ENCODE measurements around the gene PRKACG. TPM values are rescaled to one million over a fixed set of nuclear protein-coding genes. Genes with fewer than 3 reads are reported as not detected.

The PRKACG gene
- total RNA-seq, 4 donors from 2014 or later, result not detected

DNA sequence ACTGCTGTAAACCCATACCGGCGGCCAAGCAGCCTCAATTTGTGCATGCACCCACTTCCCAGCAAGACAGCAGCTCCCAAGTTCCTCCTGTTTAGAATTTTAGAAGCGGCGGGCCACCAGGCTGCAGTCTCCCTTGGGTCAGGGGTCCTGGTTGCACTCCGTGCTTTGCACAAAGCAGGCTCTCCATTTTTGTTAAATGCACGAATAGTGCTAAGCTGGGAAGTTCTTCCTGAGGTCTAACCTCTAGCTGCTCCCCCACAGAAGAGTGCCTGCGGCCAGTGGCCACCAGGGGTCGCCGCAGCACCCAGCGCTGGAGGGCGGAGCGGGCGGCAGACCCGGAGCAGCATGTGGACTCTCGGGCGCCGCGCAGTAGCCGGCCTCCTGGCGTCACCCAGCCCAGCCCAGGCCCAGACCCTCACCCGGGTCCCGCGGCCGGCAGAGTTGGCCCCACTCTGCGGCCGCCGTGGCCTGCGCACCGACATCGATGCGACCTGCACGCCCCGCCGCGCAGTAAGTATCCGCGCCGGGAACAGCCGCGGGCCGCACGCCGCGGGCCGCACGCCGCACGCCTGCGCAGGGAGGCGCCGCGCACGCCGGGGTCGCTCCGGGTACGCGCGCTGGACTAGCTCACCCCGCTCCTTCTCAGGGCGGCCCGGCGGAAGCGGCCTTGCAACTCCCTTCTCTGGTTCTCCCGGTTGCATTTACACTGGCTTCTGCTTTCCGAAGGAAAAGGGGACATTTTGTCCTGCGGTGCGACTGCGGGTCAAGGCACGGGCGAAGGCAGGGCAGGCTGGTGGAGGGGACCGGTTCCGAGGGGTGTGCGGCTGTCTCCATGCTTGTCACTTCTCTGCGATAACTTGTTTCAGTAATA lies 21.8 kb upstream of the PRKACG start, which contains the start of gene FXN:
FXN (plus strand) TSS at position 315 of the 871 bp plus-strand sequence; CDS start at position 346, 31 bp downstream.
- Histone ChIP-seq H3K9me3 (no peaks in the 10 kb centered on the region), H3K27ac (peak within 1 kb of the TSS; percentile 60 to 80 (median 69)), H3K4me3 (replicated peaks in 1 of 3) (peak within 1 kb of the TSS; percentile 46 to 92 (median 48)), H3K36me3 (no peaks in the 10 kb centered on the region), H3K27me3 (no peaks in the 10 kb centered on the region), H3K4me1 (peaks cover 0 to 5% of the 10 kb centered on the region in 2 donors)
- TF ChIP-seq, protein P1, sequence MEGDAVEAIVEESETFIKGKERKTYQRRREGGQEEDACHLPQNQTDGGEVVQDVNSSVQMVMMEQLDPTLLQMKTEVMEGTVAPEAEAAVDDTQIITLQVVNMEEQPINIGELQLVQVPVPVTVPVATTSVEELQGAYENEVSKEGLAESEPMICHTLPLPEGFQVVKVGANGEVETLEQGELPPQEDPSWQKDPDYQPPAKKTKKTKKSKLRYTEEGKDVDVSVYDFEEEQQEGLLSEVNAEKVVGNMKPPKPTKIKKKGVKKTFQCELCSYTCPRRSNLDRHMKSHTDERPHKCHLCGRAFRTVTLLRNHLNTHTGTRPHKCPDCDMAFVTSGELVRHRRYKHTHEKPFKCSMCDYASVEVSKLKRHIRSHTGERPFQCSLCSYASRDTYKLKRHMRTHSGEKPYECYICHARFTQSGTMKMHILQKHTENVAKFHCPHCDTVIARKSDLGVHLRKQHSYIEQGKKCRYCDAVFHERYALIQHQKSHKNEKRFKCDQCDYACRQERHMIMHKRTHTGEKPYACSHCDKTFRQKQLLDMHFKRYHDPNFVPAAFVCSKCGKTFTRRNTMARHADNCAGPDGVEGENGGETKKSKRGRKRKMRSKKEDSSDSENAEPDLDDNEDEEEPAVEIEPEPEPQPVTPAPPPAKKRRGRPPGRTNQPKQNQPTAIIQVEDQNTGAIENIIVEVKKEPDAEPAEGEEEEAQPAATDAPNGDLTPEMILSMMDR (IDR thresholded peaks at IDR 0.05), result peak; percentile 84 to 99 (median 98)
- TF ChIP-seq POLR2A (IDR thresholded peaks at IDR 0.05), result peak in 1 of 2 donors; percentile 55
- peak; percentile 75 to 83 for DNase-seq
- intact Hi-C loops (cut with DNase I), result loop anchor here (5.0 kb wide), 1 partner anchor 157 kb away; no protein-coding TSS in a partner anchor
- WGBS, 2 donors, result 1 to 2% methylated on average over 23 to 38 of the region's 75 CpGs

DNA sequence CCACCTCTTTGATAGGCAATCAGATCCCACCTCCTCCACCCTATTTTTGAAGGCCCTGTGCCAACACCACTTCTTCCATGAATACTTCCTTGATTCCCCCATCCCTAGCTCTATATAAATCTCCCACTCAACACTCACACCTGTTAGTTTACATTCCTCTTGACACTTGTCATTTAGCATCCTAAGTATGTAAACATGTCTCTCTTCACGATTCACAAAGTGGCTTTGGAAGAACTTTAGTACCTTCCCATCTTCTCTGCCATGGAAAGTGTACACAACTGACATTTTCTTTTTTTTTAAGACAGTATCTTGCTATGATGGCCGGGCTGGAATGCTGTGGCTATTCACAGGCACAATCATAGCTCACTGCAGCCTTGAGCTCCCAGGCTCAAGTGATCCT lies 20.2 kb upstream of the PRKACG start:
- no peaks in the 10 kb centered on the region for H3K36me3 ChIP-seq
- H3K9me3 ChIP-seq, result no peaks in the 10 kb centered on the region
- H3K27me3 ChIP-seq, result no peaks in the 10 kb centered on the region
- TF ChIP-seq, protein P1 (IDR thresholded peaks at IDR 0.05), result no peak
- no peak for TF ChIP-seq POLR2A (IDR thresholded peaks at IDR 0.05)
- intact Hi-C loops (cut with DNase I), result no loop called here
- peaks cover 0 to 5% of the 10 kb centered on the region in 2 donors for H3K4me1 ChIP-seq
- DNase-seq, result no peak
- H3K4me3 ChIP-seq (replicated peaks in 1 of 3), result no peak overlapping the region
- no peak overlapping the region for H3K27ac ChIP-seq
- WGBS, 2 donors, result 60 to 65% methylated on average over 2 of the region's 2 CpGs

DNA sequence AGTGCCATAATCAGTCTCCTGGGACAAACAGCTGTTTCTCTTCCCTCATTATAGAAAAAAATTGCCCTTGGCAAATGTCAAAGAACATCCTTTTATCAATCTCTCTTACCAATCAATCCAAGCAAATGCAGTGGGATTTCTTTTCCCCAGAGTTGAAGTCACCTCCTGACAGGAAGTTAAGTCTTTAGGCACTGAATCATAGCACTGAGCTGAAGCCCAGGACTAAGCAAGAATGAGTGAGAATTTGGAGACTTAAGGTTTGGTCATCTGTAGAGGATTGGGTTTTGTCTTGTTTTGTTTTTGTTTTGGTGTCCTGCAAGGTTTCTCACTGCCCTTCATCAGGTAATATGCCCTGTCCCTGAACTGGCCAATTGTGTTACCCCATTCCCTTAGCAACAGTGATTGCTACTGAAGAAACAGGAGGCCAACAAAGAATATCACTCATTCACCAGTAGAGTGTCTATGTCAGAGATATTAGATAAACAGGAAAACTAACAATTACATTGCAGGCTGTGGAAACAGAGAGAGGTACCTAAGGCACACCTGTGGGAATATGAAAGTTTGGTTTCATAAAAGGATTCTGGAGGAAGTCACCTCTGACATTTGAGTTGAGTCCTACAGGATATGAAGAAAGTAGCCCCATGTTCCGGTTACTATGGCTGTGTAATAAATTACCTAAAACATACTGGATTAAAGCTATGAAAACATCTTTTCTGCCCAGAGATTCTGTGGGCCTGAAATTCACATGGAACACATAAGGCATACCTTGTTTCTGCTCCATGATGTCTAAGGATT lies 17.1 kb upstream of the PRKACG start:
- DNase-seq, result no peak
- no peak overlapping the region for H3K27ac ChIP-seq
- no peak for TF ChIP-seq POLR2A (IDR thresholded peaks at IDR 0.05)
- TF ChIP-seq, protein P1 (IDR thresholded peaks at IDR 0.05), result no peak
- no peak overlapping the region for H3K4me3 ChIP-seq (replicated peaks in 1 of 3)
- no peaks in the 10 kb centered on the region for H3K4me1 ChIP-seq
- no peaks in the 10 kb centered on the region for H3K36me3 ChIP-seq
- WGBS, 2 donors, result 77 to 85% methylated on average over 1 of the region's 1 CpG
- intact Hi-C loops (cut with DNase I), result no loop called here
- no peaks in the 10 kb centered on the region for H3K9me3 ChIP-seq
- H3K27me3 ChIP-seq, result no peaks in the 10 kb centered on the region

DNA sequence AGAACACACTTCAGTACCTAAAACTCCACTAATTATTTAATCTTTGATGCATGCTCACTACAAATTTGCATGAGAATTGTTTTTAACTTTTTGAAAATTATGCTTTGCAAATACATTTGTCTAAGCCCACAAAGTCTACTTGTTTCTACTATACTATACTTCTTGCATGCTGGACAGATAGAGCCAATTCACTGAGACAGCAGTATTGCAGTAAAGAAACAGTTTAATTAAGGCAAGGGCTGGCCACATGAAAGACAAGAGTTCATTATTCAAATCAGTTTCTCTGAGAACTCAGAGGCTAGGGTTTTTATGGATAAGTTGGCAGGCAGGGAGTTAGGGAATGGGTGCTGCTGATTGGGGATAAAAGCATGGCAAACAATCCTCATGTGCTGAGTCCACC lies 15.6 kb upstream of the PRKACG start:
- intact Hi-C loops (cut with DNase I), result no loop called here

More for the DNA sequence above, 15.6 kb upstream of the PRKACG start:
- H3K27ac ChIP-seq, result no peak overlapping the region
- no peaks in the 10 kb centered on the region for H3K36me3 ChIP-seq
- no peaks in the 10 kb centered on the region for H3K4me1 ChIP-seq
- H3K9me3 ChIP-seq, result no peaks in the 10 kb centered on the region
- no peak for DNase-seq
- no peak for TF ChIP-seq POLR2A (IDR thresholded peaks at IDR 0.05)
- TF ChIP-seq, protein P1 (IDR thresholded peaks at IDR 0.05), result no peak
- H3K27me3 ChIP-seq, result no peaks in the 10 kb centered on the region
- no peak overlapping the region for H3K4me3 ChIP-seq (replicated peaks in 1 of 3)

Measured in thyroid gland (tissue), 4 donors.